NCI-H1436 treated with DMSO at 0.1 percent for 48 hours (cell line): ENCODE measurements around the gene CDC42BPA.

Experiments
- DNase-seq: peaks from one replicate; lab custom pipeline; 2025; lab: John Stamatoyannopoulos, UW

CDC42BPA gene

GRCh38 chr1:226978432-226979114, 339.7 kb downstream of the CDC42BPA start:
- no peak for DNase-seq

GRCh38 chr1:226977643-226978431, 340.5 kb downstream of the CDC42BPA start:
- no peak for DNase-seq

- no peak for DNase-seq
These were observed 341.2 kb downstream of the CDC42BPA start for GRCh38 chr1:226976978-226977642.

- DNase-seq, result no peak
These were observed 341.9 kb downstream of the CDC42BPA start for GRCh38 chr1:226976276-226976977.

- peak; percentile 47 for DNase-seq
These were observed 342.7 kb downstream of the CDC42BPA start for GRCh38 chr1:226975259-226976250.

GRCh38 chr1:226974544-226975258, 343.6 kb downstream of the CDC42BPA start:
- no peak for DNase-seq

GRCh38 chr1:226973898-226974543, 344.3 kb downstream of the CDC42BPA start:
- DNase-seq, result no peak

GRCh38 chr1:226973371-226973897, 344.9 kb downstream of the CDC42BPA start:
- DNase-seq, result no peak

GRCh38 chr1:226972931-226973330, 345.4 kb downstream of the CDC42BPA start:
- no peak for DNase-seq

GRCh38 chr1:226971765-226972164, 346.5 kb downstream of the CDC42BPA start:
- no peak for DNase-seq

GRCh38 chr1:226967665-226968064, 350.6 kb downstream of the CDC42BPA start:
- no peak for DNase-seq

GRCh38 chr1:226966683-226967082, 351.6 kb downstream of the CDC42BPA start:
- no peak for DNase-seq

- no peak for DNase-seq
These were observed 352.5 kb downstream of the CDC42BPA start for GRCh38 chr1:226965581-226966440.

GRCh38 chr1:226964611-226965486, 353.4 kb downstream of the CDC42BPA start:
- no peak for DNase-seq

- DNase-seq, result no peak
These were observed 354.2 kb downstream of the CDC42BPA start for GRCh38 chr1:226964068-226964425.

- DNase-seq, result no peak
These were observed 355.6 kb downstream of the CDC42BPA start for GRCh38 chr1:226962421-226963391.
